Measurements from ENCODE around the gene TTBK2.

Gene TTBK2

DNA sequence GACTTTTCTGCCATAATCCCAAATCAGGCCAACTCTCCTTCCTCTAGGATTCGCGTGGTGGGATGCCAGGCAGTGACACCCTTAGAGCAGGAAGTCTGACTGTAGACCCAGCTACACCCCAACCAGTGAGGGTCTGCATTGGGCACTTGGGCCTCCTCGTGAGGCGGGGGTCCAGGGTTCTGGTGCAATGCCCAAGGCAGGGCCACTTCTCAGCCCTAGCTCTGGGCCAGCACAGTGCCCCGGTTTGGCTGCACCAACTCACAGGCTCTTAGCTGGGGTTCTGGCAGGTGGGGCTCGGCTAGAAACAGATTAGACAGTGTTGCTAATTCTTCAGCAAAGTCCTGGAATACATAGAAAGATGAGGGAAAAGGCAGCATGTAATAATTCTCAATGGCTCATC, 196.3 kb downstream of the TTBK2 start:
- no peak for DNase-seq

DNA sequence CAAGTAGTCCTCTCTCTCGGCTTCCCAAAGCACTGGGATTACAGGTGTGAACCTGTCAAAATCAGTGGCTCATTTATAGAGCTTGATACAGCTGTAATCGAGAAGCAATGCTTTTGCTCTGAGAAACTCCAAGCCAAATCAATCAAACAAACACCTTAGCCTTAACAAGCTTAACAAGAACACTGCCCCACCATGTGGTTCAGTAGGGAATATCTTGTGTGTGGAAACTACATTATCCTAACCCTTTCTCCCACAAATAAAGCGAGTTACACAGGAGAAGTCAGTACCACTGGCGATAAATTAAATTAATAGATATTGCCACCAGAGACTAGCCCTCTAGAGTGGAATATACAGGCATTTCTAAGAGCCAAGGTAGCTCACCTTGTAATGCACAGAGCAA, 197.5 kb downstream of the TTBK2 start:
- no peak for DNase-seq

DNA sequence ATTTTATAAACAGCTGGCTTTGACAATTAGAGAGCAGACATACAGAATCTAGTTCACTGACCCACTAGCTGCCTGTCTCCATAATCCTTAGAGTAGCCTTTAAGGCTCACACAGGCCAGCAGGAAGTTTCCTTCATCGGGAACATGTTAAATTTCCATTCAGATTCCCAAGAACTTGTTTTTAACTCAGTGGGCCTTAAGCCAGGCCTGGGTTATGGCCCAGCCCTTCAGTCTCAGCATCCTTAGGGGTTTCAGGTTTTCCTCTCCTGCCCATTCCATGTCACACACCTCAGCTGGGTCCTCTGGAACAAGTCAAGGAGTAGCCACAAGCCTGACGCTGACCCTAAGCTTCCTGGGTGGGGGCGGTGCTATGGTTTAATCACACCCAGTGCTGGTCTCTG, 198.7 kb downstream of the TTBK2 start:
- no peak for DNase-seq

DNA sequence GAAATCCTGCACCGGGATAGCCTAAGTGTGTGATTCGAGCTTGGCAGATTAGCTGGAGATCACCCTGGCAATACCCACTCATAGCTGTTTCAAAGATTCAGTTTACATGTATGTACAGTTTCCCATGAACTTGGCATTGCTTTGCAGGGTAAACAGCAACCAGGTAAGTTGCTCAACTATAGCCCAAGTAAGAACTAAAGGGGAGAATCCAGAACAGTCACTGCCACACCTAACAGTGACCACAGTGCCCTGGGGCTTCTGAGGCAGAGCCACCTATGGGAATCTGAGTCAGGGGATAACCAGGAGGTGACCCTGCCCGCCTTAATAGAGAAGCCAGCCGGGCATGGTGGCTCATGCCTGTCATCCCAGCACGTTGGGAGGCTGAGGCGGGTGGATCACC, 199.6 kb downstream of the TTBK2 start:
- DNase-seq, result no peak

DNA sequence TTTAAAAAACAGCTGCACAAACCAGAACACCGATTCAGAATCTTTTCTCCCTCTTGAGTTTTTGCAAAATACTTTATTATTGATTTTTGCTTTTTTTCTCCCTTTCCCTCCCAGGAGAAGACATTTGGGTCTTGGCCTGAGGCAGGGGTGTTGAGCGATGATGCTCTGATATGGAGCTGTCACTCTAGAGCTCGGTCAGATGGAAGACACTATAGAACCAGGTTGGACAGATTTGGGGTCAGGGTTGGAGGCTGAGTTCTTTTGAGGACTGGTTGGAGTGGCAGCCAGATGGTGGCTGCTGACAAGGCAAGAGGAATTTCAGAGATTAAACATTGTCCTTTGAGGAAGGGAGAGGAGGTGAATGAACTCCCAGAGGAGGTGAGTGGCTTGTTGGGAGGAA, 200.5 kb downstream of the TTBK2 start:
- DNase-seq, result no peak

DNA sequence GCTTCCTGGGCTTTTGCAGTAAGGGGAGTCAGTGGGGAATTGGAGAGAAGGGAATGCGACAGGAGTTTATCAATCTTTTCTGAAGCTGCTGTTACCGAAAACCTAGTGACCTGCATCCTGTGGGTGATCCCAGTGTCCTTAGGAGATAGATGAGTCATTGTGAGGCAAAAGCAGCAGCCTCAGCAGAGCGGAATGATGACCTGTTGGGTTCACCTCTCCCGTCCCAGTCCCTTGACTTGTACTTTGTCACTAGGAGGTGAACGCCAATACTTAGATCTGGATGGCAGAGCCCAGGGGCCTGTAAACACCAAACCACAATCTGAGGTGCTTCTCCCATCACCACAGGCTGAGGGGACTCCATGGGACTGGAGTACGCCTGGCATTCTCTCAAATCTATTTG, 201.5 kb downstream of the TTBK2 start:
- DNase-seq, result no peak

DNA sequence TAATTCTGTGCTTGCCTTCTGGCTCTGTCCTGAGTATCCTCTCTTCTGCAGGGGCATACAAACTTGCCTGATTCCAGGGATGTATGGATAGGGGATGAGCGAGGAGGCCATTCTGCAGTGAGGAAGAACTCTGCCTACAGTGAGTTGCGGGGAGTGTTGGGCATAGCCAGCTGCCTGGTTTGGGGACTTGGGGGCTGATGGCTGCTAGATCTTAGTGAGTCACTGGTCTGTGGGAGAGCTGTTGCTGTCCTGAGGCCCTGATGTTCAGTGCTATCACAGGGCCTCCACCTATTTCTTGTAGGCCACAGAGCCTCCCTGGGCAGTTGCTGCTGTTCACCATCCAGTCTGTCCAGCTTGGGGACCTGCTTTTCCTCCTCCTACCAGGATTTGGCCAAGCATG, 204.0 kb downstream of the TTBK2 start:
- no peak for DNase-seq

DNA sequence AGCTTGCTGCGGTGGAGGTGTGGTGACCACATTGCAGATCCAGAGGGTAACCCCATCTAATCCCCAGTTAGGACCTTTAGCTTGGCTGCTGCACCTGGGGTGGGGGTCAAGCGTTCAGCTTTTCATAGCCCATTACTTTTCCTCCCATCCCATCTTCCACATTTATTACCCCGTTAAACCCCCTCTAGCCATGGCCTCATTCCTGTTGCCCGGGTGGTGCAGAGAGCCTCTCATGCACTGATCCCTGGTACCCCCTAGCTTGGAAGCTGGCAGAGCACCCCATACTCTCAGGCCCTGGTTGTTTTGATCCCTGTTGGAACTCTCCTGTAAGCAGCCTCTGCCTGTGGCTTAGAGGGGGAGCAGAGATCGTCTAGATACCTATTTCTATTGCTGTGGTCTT, 204.5 kb downstream of the TTBK2 start:
- no peak for DNase-seq

DNA sequence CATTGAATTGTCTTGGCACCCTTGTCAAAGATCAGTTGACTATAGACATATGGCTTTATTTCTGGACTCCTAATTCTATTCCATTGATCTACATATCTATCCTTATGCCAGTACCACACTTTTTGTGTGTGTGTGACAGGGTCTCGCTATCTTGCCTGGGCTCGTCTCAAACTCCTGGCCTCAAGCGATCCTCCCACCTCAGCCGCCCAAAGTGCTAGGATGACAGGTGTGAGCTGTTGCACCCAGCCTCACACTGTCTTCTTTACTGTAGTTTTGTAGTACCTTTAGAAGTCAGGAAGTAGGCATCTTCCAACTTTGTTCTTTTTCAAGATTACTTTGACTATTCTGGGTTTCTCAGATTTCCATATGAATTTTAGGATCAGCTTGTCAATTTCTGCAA, 208.0 kb downstream of the TTBK2 start:
- DNase-seq, result no peak

DNA sequence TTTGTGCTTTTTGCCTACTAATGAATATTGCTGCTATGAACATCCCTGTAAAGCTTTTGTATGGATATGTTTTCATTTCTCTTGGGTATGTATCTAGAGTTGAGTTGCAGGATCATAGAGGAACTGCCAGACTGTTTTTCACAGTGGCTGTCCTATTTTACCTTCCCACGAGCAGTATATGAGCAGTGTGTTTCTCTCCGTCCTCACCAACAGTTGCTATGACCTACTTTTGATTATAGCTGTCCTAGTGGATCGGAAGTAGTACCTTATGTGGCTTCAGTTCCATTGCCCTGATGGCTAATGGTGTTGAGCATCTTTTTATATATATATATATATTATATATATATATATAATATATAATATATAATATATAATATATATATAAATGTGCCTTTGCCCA, 208.8 kb downstream of the TTBK2 start:
- DNase-seq, result no peak

DNA sequence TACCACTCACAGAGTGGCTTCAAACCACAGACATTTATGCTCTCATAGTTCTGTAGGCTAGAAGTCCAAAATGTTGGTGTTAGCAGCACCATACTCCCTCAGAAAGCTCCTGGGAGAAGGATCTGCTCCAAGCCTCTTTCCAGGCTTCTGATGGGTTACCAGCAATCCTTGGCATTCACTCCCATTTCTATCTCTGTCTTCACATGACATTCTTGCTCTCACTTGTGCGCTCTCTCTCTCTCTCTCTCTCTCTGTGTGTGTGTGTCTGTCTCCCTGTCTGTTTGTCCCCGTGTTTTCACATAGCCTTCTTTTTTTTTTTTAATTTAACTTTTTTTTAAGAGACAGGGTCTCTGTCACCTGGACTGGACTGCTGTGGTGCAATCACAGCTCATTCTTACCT, 209.9 kb downstream of the TTBK2 start:
- no peak for DNase-seq

DNA sequence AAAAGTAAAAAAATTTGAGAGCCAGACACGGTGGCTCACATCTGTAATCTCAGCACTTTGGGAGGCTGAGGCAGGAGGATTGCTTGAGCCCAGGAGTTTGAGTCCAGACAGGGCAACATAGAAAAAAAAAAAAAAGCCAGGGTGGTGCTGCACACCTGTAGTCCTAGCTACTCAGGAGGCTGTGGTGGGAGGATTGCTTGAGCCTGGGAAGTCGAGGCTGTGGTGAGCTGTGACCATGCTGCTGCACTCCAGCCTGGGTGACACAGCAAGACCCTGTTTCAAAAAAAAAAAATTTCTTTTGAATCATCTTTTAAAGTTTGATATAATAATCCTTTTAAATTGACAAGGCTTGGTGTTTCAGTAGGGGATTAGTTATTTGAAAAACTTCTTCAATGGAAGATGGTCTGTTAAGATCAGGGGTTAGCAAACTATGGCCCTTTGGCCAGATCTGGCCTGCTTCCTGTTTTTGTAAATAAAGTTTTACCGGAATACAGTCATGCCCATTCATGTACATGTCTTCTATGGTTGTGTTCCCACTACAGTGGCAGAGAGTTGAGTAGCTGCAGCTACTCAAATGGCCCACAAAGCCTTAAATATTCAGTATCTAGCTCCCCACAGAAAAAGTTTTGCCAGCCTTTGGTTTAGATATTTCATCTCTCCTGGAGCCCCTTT, 212.6 kb downstream of the TTBK2 start:
- DNase-seq, result no peak

DNA sequence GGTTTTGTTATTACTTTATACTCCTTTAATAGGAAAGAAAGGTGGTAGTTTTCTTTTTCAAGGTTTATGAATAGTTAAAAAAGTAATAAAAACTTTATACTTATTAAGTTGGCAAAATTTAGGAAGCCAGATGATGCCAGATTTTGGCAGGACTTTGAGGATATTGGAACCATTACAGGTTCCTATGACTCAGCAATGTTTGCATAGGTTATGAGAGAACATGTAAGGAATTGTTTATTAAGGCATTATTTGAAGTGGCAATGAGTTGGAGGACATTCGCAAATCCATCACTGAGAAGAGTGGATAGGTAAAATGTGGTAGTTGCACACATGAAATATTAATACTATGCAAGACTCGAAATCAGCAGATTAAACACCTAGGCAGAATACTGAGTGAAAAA, 213.5 kb downstream of the TTBK2 start:
- DNase-seq, result no peak

DNA sequence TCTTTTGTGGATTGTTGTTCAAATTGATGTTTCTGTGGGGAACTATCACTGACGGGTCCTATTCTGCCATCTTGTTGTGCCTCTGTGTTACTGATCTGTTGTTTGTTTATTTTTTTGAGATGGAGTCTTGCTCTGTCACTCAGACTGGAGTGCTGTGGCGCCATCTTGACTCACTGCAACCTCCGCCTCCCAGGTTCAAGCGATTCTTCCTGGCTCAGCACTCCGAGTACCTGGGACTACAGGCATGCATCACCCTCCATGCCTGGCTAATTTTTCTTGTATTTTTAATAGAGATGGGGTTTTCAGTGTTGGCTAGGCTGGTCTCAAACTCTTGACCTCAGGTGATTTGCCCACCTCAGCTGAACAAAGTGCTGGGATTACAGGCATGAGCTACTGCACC, 215.2 kb downstream of the TTBK2 start:
- no peak for DNase-seq

DNA sequence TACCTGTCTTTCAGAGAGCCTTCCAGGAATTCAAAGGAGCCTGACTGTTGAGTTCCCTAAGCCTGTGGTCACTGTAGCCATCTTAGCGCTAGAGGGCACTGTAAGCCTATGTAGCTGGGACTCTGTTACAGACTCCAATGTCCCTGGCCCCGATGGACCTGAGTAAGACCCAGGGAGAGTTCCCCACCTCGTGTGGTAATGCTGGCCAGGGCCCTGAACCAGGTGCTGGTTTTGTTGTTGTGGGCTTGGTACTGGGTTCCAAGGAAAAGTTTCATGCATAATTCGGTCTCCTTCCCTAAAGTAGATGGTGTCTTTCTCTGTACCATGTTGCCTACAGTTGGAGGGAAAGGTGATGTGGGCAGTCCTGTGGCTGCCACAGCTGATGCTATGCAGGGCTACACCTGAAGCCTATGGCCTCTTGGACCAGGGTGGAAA, 216.1 kb downstream of the TTBK2 start:
- peak; percentile 49 for DNase-seq

DNA sequence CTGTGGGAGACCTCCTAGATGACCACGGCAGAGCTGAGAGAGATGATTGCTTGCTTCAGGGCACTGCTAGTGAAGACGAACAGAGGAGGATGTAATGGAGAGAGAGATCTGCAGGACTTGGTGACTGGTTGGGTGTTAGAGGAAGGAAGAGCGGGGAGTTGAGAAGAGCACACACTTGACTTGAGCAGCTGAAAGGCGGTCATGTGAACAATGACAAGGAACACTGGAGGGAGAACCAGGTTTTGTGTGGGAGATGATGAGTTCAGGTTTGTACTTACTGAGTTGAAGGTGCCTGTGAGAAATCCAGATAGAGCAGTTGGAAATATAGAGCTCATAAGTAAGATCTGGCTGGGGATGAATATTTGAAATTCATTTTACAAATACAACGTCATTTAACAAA, 224.0 kb downstream of the TTBK2 start:
- DNase-seq, result no peak

DNA sequence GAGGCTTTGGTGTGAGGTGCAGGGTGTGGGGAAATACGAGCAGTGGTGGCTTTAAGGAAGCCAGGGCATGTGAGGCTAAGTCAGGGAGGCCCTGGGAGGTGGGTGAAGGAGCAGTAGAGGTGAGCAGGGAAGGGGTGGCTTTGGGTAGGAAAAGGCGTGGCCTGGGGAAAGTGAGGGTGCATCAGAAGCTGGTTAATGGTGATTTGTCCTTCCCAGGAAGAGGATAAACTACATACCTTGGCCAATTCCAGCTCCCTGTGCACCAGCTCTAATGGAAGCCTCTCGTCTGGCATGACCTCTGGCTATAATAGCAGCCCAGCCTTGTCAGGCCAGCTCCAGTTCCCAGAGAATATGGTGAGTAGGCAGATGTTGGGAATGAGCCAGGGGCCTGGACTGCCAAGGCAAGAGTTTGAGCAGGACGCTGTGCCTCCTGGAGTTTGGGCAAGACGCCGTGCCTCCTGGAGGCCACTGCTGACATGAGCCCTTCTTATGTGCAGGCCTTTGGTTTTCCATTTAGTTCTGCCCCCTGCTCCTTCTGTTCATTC, 225.0 kb downstream of the TTBK2 start:
- DNase-seq, result no peak

DNA sequence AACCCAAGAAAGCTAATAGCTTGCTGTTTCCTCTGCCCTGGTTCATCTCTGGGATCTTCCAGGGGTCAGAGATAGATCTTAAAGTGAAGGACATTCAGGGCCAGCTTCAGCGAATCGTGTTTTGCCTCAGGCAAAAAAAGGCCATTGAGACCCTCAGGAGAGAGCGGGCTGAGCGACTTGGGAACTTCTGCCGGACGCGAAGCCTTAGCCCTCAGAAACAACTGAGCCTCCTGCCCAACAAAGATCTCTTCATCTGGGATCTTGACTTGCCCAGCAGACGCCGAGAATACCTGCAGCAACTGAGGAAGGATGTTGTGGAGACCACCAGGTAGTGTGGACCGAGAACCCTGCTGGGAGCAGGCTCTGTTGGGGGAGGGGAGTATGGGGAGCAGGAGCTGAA, 226.2 kb downstream of the TTBK2 start:
- no peak for DNase-seq

DNA sequence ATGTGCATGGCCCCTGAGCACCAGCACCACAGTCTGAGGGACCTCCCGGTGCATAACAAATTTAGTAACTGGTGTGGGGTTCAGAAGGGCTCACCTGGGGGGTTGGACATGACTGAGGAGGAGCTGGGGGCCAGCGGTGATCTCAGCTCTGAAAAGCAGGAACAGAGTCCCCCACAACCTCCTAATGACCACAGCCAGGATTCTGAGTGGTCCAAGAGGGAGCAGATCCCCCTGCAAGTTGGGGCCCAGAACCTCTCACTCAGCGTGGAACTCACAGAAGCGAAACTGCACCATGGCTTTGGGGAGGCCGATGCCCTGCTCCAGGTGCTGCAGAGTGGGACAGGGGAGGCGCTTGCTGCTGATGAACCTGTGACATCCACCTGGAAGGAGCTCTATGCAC, 226.6 kb downstream of the TTBK2 start:
- no peak for DNase-seq

DNA sequence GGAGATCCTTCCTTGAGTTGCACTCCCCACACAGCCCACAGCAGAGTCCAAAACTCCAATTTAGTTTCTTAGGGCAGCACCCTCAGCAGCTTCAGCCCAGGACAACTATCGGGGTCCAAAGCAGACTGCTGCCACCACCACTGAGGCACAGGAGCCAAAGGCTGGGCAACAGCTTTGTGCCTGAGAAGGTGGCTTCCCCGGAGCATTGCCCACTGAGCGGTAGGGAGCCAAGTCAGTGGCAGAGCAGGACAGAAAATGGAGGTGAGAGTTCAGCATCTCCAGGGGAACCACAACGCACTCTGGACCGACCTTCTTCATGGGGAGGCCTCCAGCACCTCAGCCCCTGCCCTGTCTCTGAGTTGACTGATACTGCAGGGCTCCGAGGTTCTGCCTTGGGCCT, 227.1 kb downstream of the TTBK2 start:
- DNase-seq, result no peak

DNA sequence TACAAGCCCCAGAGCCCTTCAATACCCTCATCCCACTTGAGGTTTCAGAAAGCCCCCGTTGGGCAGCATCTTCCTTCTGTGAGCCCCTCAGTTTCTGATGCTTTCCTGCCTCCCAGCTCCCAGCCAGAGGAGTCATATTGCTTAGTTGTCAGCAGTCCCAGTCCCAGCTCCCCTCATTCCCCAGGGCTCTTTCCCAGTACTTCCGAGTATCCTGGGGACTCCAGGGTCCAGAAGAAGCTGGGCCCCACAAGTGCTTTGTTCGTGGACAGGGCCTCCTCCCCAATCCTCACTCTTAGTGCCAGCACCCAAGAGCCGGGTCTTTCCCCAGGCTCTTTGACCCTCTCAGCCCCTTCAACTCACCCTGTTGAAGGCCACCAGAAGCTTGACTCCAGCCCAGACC, 227.6 kb downstream of the TTBK2 start:
- DNase-seq, result no peak

DNA sequence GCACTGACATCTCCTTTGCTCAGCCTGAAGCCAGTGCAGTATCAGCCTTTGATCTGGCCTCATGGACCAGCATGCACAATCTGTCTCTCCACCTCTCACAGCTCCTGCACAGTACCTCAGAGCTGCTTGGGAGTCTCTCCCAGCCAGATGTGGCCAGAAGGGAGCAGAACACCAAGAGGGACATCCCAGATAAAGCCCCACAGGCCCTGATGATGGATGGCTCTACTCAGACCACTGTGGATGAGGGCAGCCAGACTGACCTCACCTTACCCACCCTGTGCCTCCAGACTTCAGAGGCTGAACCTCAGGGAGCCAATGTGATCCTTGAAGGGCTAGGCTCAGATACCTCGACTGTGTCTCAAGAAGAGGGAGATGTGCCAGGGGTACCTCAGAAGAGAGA, 228.0 kb downstream of the TTBK2 start:
- DNase-seq, result no peak

DNA sequence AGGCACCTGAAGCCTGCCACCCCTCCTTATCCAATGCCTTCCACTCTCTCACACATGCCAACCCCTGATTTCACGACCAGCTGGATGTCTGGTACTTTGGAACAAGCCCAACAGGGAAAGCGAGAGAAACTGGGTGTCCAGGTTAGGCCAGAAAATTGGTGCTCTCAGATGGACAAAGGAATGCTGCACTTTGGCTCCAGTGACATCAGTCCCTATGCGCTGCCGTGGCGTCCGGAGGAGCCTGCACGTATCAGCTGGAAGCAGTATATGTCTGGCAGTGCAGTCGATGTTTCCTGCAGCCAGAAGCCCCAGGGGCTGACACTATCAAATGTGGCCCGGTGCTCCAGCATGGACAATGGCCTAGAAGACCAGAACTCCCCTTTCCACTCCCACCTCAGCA, 228.8 kb downstream of the TTBK2 start:
- no peak for DNase-seq

DNA sequence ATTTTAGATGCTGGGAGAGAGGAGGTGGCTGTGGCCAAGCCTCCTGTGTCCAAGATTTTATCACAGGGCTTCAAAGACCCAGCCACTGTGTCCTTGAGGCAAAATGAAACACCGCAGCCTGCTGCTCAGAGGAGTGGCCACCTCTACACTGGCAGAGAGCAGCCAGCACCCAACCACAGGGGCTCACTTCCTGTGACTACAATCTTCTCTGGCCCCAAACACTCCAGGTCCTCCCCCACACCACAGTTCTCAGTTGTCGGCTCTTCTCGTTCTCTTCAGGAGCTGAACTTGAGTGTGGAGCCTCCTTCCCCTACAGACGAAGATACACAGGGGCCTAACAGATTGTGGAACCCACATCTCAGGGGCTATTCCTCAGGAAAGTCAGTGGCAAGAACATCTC, 229.3 kb downstream of the TTBK2 start:
- no peak for DNase-seq

Data from NCI-H1694 (cell line).